GM12878 (cell line): Measurements from ENCODE around the gene ABCD2. TPM values are rescaled to one million over a fixed set of nuclear protein-coding genes. Genes with fewer than 3 reads are reported as not detected.

Experiments used
- ATAC-seq: fragments of 200-7000 bp; cut with Tn5 transposase; 3 replicates; pipeline ENCODE4 v1.9.1; 2020; ENCODE audit warnings: mild to moderate bottlenecking, moderate library complexity
- BruUV-seq: library from RNA; stranded (reverse); fragments of 400-500 nt; replicated peaks from 2 replicates; lab custom pipeline; 2021; lab: Mats Ljungman, UMichigan
- CTCF ChIA-PET: fragments of 300-600 bp; sonication (Branson Sonifier 250); formaldehyde crosslinking; extraction: SDS; loops from one replicate; lab custom pipeline; 2021; ENCODE audit warnings: inconsistent platforms; lab: Yijun Ruan, JAX
- POLR2A ChIA-PET: fragments of 350-600 bp; formaldehyde crosslinking; extraction: SDS; loops from one replicate; lab custom pipeline; 2021; ENCODE audit warnings: inconsistent platforms; lab: Charles Lee
- RAD21 ChIA-PET: fragments of 300-600 bp; sonication (Branson Sonifier 250); formaldehyde crosslinking; loops from one replicate; lab custom pipeline; 2023; ENCODE audit warnings: antibody characterized with exemption; ENCODE audit not compliant: unreplicated experiment; lab: Charles Lee
- SMC1A ChIA-PET: fragments of 300-600 bp; sonication (Branson Sonifier 250); formaldehyde crosslinking; loops from one replicate; lab custom pipeline; 2023; ENCODE audit not compliant: unreplicated experiment, uncharacterized antibody; lab: Charles Lee
- DNase-seq: peaks from one replicate; pipeline ENCODE4 v3.0.0-alpha.2; 2011; ENCODE audit warnings: low read depth, low spot score
- FAIRE-seq: peaks from 3 replicates; lab custom pipeline; 2011; peaks lifted over from hg19 to GRCh38; lab: Jason Lieb, UNC
- H2AFZ ChIP-seq: 2 replicates; pipeline ENCODE4 v1.6.0; 2011; ENCODE audit warnings: low read depth, low read length, control low read depth; ENCODE audit not compliant: control insufficient read depth
- H3K27ac ChIP-seq: 2 replicates; pipeline ENCODE4 v1.5.1; 2011; ENCODE audit warnings: control low read depth; ENCODE audit not compliant: control insufficient read depth, insufficient read depth
- H3K27me3 ChIP-seq, 2 experiments: replicated peaks in 1 of 2; 2 replicates each; pipeline versions ENCODE4 v1.6.0 to v1.6.1; 2011; ENCODE audit warnings: low read length in 1 of 2; ENCODE audit not compliant: control insufficient read depth in 2 of 2, insufficient read depth in 2 of 2
- H3K36me3 ChIP-seq, 2 experiments: 2 replicates each; pipeline ENCODE4 v1.5.1; 2011; ENCODE audit warnings: low read length in 1 of 2; ENCODE audit not compliant: control insufficient read depth in 2 of 2, insufficient read depth in 2 of 2
- H3K4me1 ChIP-seq: 2 replicates; pipeline ENCODE4 v1.6.1; 2011; ENCODE audit warnings: mild to moderate bottlenecking, low read length, moderate library complexity, mixed read lengths; ENCODE audit not compliant: control insufficient read depth, insufficient read depth
- H3K4me2 ChIP-seq: 2 replicates; pipeline ENCODE4 v1.6.0; 2011; ENCODE audit warnings: control low read depth; ENCODE audit not compliant: control insufficient read depth, insufficient read depth
- H3K4me3 ChIP-seq: fragments of 200-600 bp; sonication (generic); 2 replicates; pipeline ENCODE4 v1.5.1; 2016
- H3K79me2 ChIP-seq: 2 replicates; pipeline ENCODE4 v1.6.0; 2011; ENCODE audit warnings: low read length; ENCODE audit not compliant: control insufficient read depth, insufficient read depth
- H3K9ac ChIP-seq: 2 replicates; pipeline ENCODE4 v1.8.0; 2011; ENCODE audit warnings: low read length, control low read depth, mixed read lengths; ENCODE audit not compliant: control insufficient read depth, insufficient read depth
- H3K9me3 ChIP-seq: replicated peaks from 3 replicates; pipeline ENCODE4 v1.5.1; 2011; ENCODE audit warnings: mild to moderate bottlenecking, low read length; ENCODE audit not compliant: control insufficient read depth, insufficient read depth
- H4K20me1 ChIP-seq: 2 replicates; pipeline ENCODE4 v1.6.0; 2011; ENCODE audit not compliant: control insufficient read depth, insufficient read depth
- BACH1 ChIP-seq: fragments of 450-650 bp; IDR thresholded peaks from 2 replicates; pipeline ENCODE4 v1.6.1; 2017; ENCODE audit warnings: mild to moderate bottlenecking, borderline replicate concordance
- BHLHE40 ChIP-seq, 2 experiments: fragments of 450-650 bp in 1 of 2; IDR thresholded peaks; 2 replicates each; pipeline ENCODE4 v1.6.1; 2011 to 2017; ENCODE audit warnings: low read depth in 2 of 2, borderline replicate concordance in 1 of 2, improper control_type of control experiment in 1 of 2, low read length in 1 of 2, mild to moderate bottlenecking in 1 of 2
- CBFB ChIP-seq: IDR thresholded peaks from 2 replicates; pipeline ENCODE4 v1.6.1; 2016; ENCODE audit warnings: antibody characterized with exemption, low read depth
- CBX5 ChIP-seq: sonication (generic); IDR thresholded peaks from 2 replicates; pipeline ENCODE4 v1.6.1; 2016; ENCODE audit warnings: low read depth, moderate library complexity, mild to moderate bottlenecking, inconsistent platforms
- FOXM1 ChIP-seq: IDR thresholded peaks from 2 replicates; pipeline ENCODE4 v1.6.1; 2012; ENCODE audit warnings: low read depth, mild to moderate bottlenecking, inconsistent platforms, low read length, moderate library complexity
- IRF4 ChIP-seq: IDR thresholded peaks from 2 replicates; pipeline ENCODE4 v1.6.1; 2011; ENCODE audit warnings: low read depth, low read length
- LARP7 ChIP-seq: fragments of 450-650 bp; IDR thresholded peaks from 2 replicates; pipeline ENCODE4 v1.6.1; 2017; ENCODE audit warnings: mild to moderate bottlenecking
- PAX8 ChIP-seq: fragments of 450-650 bp; IDR thresholded peaks from 2 replicates; pipeline ENCODE4 v1.6.1; 2017; ENCODE audit warnings: mild to moderate bottlenecking, moderate library complexity
- SMAD1 ChIP-seq: fragments of 450-650 bp; IDR thresholded peaks from 2 replicates; pipeline ENCODE4 v1.6.1; 2018; ENCODE audit warnings: mild to moderate bottlenecking, low read depth; ENCODE audit not compliant: partially characterized antibody
- TBL1XR1 ChIP-seq: IDR thresholded peaks from 2 replicates; pipeline ENCODE4 v1.6.1; 2012; ENCODE audit warnings: low read depth, low read length, improper control_type of control experiment
- WGBS: methylation state at CpG from one replicate; pipeline ENCODE4 v1.1.6; 2016; ENCODE audit warnings: low lambda C conversion rate; ENCODE audit not compliant: insufficient replicate concordance, insufficient coverage; ENCODE audit errors: missing lambda C conversion rate; 5-methylcytosine and 5-hydroxymethylcytosine counted together
- in situ Hi-C: fragments of 300-500 bp; cut with MboI; formaldehyde crosslinking; loops from 9 replicates; pipeline ENCODE4 v1.14.3; 2018; ENCODE audit warnings: mixed read lengths
- intact Hi-C: fragments of 100-400 bp; cut with micrococcal nuclease; formaldehyde crosslinking; loops from one replicate; pipeline ENCODE4 v1.14.2; 2022; ENCODE audit not compliant: unreplicated experiment
- polyA plus RNA-seq, 11 experiments: library from polyadenylated mRNA; depleted of rRNA in 4 of 11; unstranded in 6 of 11; stranded (reverse) in 5 of 11; fragments of >200 nt; fragmentation: Nextera tagmentation in 4 of 11; fragmentation: Illumina TruSeq in 1 of 11; extraction: Ambion mirVana in 4 of 11; extraction: Trizol in 1 of 11; gene quantifications; 1 replicate in 1 of 11; 2 replicates in 10 of 11; pipeline versions ENCODE4 v1.2.1 to v1.2.3, GENCODE V29; 2011 to 2016; ENCODE audit warnings: inconsistent platforms in 2 of 11, missing spikeins in 2 of 11, low read depth in 1 of 11
- total RNA-seq, 4 experiments: library from RNA; depleted of rRNA in 3 of 4; stranded (reverse); fragments of >200 nt in 3 of 4; fragmentation: Illumina TruSeq in 1 of 4; extraction: Trizol in 1 of 4; gene quantifications; 2 replicates each; pipeline versions ENCODE4 v1.2.1 to v1.2.3, GENCODE V29; 2013 to 2021
- TF ChIP-seq, protein P1 (sequence below): fragments of 450-650 bp; IDR thresholded peaks from 2 replicates; pipeline ENCODE4 v1.6.1; 2017; ENCODE audit warnings: mild to moderate bottlenecking, low read depth, inconsistent platforms; ENCODE audit not compliant: poor library complexity, severe bottlenecking
- TF ChIP-seq, protein P2 (sequence below): IDR thresholded peaks from 2 replicates; pipeline ENCODE4 v1.6.1; 2012; ENCODE audit warnings: low read depth, low read length, improper control_type of control experiment
- TF ChIP-seq, protein P3 (sequence below): fragments of 450-650 bp; IDR thresholded peaks from 2 replicates; pipeline ENCODE4 v1.6.1; 2017; ENCODE audit warnings: mild to moderate bottlenecking, moderate library complexity
- TF ChIP-seq, protein P4 (sequence below): fragments of 450-650 bp; IDR thresholded peaks from 2 replicates; pipeline ENCODE4 v1.6.1; 2018; ENCODE audit warnings: mild to moderate bottlenecking, low read depth, moderate library complexity; ENCODE audit not compliant: partially characterized antibody

ABCD2 gene
- total and polyA plus RNA-seq, 10 of the 15 experiments (the other 5 are each of a cell fraction or from before 2014, with no cell fraction given) = 4.4 to 16.2 (median 7.5) TPM

DNA sequence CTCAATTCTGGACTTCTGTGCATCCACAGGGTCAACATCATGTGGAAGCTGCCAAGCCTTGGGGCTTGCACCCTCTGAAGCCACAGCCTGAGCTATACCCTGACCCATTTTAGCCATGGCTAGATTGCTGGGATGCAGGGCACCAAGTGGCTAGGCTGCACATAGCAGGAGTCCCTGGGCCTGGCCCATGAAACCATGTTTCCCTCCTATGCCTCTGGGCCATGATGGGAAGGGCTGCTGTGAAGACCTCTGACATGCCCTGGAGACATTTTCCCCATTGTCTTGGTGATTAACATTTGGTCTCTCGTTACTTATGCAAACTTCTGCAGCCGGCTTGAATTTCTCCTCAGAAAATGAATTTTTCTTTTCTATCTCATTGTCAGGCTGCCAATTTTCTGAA lies 92.6 kb downstream of the ABCD2 start:
- Histone ChIP-seq H3K4me1 (no peaks in the 10 kb centered on the region), H3K27ac (no peak overlapping the region), H3K36me3 (no peaks in the 10 kb centered on the region), H3K27me3 (no peaks in the 10 kb centered on the region), H3K4me2 (no peak overlapping the region), H3K79me2 (no peaks in the 10 kb centered on the region), H4K20me1 (no peaks in the 10 kb centered on the region), H3K9me3 (no peaks in the 10 kb centered on the region; the same call in 2 of the 3 replicates), H3K9ac (no peak overlapping the region), H3K4me3 (no peak overlapping the region), H2AFZ (no peak overlapping the region)
- ChIA-PET SMC1A (no interaction called here), POLR2A (no interaction called here), RAD21 (no interaction called here), CTCF (no interaction called here)
- BruUV-seq = no TSS peak
- ATAC-seq (no peak), FAIRE-seq (no peak), DNase-seq (no peak)
- in situ Hi-C loops (no loop called here), intact Hi-C loops (no loop called here)
- TF ChIP-seq, protein P1, sequence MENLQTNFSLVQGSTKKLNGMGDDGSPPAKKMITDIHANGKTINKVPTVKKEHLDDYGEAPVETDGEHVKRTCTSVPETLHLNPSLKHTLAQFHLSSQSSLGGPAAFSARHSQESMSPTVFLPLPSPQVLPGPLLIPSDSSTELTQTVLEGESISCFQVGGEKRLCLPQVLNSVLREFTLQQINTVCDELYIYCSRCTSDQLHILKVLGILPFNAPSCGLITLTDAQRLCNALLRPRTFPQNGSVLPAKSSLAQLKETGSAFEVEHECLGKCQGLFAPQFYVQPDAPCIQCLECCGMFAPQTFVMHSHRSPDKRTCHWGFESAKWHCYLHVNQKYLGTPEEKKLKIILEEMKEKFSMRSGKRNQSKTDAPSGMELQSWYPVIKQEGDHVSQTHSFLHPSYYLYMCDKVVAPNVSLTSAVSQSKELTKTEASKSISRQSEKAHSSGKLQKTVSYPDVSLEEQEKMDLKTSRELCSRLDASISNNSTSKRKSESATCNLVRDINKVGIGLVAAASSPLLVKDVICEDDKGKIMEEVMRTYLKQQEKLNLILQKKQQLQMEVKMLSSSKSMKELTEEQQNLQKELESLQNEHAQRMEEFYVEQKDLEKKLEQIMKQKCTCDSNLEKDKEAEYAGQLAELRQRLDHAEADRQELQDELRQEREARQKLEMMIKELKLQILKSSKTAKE = no peak
- TF ChIP-seq TBL1XR1 = no peak
- TF ChIP-seq, protein P2, sequence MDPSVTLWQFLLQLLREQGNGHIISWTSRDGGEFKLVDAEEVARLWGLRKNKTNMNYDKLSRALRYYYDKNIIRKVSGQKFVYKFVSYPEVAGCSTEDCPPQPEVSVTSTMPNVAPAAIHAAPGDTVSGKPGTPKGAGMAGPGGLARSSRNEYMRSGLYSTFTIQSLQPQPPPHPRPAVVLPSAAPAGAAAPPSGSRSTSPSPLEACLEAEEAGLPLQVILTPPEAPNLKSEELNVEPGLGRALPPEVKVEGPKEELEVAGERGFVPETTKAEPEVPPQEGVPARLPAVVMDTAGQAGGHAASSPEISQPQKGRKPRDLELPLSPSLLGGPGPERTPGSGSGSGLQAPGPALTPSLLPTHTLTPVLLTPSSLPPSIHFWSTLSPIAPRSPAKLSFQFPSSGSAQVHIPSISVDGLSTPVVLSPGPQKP = no peak
- TF ChIP-seq PAX8 = no peak
- TF ChIP-seq IRF4 = no peak
- no peak for TF ChIP-seq BACH1
- no peak for TF ChIP-seq FOXM1
- no peak for TF ChIP-seq CBFB
- no peak for TF ChIP-seq SMAD1
- TF ChIP-seq CBX5 = no peak
- no peak for TF ChIP-seq BHLHE40 (IDR thresholded peaks at IDR 0.05; ENCODE audit: borderline replicate concordance in 1 of 2, low read depth in 2 of 2, low read length in 1 of 2)
- no peak for TF ChIP-seq LARP7
- TF ChIP-seq, protein P3, sequence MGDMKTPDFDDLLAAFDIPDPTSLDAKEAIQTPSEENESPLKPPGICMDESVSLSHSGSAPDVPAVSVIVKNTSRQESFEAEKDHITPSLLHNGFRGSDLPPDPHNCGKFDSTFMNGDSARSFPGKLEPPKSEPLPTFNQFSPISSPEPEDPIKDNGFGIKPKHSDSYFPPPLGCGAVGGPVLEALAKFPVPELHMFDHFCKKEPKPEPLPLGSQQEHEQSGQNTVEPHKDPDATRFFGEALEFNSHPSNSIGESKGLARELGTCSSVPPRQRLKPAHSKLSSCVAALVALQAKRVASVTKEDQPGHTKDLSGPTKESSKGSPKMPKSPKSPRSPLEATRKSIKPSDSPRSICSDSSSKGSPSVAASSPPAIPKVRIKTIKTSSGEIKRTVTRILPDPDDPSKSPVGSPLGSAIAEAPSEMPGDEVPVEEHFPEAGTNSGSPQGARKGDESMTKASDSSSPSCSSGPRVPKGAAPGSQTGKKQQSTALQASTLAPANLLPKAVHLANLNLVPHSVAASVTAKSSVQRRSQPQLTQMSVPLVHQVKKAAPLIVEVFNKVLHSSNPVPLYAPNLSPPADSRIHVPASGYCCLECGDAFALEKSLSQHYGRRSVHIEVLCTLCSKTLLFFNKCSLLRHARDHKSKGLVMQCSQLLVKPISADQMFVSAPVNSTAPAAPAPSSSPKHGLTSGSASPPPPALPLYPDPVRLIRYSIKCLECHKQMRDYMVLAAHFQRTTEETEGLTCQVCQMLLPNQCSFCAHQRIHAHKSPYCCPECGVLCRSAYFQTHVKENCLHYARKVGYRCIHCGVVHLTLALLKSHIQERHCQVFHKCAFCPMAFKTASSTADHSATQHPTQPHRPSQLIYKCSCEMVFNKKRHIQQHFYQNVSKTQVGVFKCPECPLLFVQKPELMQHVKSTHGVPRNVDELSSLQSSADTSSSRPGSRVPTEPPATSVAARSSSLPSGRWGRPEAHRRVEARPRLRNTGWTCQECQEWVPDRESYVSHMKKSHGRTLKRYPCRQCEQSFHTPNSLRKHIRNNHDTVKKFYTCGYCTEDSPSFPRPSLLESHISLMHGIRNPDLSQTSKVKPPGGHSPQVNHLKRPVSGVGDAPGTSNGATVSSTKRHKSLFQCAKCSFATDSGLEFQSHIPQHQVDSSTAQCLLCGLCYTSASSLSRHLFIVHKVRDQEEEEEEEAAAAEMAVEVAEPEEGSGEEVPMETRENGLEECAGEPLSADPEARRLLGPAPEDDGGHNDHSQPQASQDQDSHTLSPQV = no peak
- TF ChIP-seq, protein P4, sequence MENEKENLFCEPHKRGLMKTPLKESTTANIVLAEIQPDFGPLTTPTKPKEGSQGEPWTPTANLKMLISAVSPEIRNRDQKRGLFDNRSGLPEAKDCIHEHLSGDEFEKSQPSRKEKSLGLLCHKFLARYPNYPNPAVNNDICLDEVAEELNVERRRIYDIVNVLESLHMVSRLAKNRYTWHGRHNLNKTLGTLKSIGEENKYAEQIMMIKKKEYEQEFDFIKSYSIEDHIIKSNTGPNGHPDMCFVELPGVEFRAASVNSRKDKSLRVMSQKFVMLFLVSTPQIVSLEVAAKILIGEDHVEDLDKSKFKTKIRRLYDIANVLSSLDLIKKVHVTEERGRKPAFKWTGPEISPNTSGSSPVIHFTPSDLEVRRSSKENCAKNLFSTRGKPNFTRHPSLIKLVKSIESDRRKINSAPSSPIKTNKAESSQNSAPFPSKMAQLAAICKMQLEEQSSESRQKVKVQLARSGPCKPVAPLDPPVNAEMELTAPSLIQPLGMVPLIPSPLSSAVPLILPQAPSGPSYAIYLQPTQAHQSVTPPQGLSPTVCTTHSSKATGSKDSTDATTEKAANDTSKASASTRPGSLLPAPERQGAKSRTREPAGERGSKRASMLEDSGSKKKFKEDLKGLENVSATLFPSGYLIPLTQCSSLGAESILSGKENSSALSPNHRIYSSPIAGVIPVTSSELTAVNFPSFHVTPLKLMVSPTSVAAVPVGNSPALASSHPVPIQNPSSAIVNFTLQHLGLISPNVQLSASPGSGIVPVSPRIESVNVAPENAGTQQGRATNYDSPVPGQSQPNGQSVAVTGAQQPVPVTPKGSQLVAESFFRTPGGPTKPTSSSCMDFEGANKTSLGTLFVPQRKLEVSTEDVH = no peak
- WGBS = 50% methylated on average over 2 of the region's 2 CpGs
